Measurements from ENCODE around the gene TBC1D16. TPM values are rescaled to one million over a fixed set of nuclear protein-coding genes. Genes with fewer than 3 reads are reported as not detected.
A peak's percentile ranks its signal among the peaks of the same experiment; 100 is the strongest.

TBC1D16 gene
- total RNA-seq, 2 donors from 2014 or later, result 45.9 to 52.1 TPM

DNA sequence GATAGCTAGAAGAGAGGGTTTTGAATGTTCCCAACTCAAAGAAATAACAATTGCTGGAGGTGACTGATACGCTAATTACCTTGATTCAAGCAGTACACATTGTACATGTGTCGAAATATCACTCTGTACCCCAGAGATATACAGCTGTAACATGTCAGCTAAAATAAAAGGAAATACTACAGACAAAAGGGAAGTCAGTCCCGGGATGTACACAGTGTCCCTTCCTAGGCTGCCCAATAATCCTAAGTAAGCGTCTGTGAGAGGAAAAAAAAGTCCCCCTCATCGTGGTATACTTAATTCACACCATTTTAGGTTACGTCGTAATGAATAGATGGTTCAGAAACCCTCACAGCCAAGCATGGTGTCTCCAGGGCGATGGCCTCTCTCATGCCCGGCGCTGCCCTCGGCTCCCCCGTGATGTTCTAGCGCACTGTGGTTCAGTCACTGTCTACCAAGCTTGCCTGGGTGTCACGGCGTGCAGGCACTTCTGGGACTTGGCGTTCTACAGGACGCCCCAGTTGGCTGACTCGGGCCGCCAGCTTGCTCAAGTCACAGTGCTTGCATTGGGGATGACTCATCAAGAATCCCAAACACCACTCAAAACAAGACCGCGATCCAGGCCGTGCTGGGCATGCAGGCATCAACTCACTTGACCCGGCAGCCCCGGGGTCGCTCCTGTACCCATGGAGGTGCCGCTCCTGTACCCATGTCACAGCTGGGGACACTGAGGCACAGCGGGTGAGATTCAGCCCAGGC, 28.3 kb upstream of the TBC1D16 start:
- DNase-seq (ENCODE audit: low spot score) (peak; percentile 20), ATAC-seq (ENCODE audit: insufficient number of reproducible peaks, low FRiP score, low read depth) (peak; percentile 21)
- TF ChIP-seq, protein P1, sequence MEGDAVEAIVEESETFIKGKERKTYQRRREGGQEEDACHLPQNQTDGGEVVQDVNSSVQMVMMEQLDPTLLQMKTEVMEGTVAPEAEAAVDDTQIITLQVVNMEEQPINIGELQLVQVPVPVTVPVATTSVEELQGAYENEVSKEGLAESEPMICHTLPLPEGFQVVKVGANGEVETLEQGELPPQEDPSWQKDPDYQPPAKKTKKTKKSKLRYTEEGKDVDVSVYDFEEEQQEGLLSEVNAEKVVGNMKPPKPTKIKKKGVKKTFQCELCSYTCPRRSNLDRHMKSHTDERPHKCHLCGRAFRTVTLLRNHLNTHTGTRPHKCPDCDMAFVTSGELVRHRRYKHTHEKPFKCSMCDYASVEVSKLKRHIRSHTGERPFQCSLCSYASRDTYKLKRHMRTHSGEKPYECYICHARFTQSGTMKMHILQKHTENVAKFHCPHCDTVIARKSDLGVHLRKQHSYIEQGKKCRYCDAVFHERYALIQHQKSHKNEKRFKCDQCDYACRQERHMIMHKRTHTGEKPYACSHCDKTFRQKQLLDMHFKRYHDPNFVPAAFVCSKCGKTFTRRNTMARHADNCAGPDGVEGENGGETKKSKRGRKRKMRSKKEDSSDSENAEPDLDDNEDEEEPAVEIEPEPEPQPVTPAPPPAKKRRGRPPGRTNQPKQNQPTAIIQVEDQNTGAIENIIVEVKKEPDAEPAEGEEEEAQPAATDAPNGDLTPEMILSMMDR (IDR thresholded peaks at IDR 0.05), result no peak
- Histone ChIP-seq H3K27me3 (replicated peaks; ENCODE audit: insufficient read depth) (no peaks in the 10 kb centered on the region), H3K36me3 (no peaks in the 10 kb centered on the region), H3K4me3 (no peak overlapping the region), H3K27ac (peak overlapping the region in 1 of 2 donors; percentile 55), H3K4me1 (ENCODE audit: control insufficient read depth in 1 of 2, low read depth in 2 of 2) (peaks cover 0 to 7% of the 10 kb centered on the region in 2 donors), H3K9me3 (no peaks in the 10 kb centered on the region)

DNA sequence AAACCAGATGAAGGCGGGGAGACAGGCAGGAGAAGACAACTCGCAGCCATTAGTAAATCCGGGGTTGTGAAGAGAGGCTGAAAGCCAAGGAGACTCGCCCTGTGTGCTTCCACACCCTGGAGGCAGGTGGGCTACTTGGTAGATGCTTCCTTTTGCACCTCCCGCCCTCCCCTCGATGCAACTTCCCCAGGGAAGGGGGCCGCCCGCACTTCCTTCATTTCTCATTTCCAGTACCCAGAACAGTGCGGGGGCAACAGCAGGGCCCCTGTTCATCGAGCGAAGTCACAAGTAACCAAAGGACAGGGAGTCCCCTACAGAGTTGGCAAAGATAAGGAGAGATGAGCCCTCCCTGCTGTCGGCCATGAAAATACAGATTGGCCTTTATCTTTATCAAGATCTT, 25.7 kb upstream of the TBC1D16 start:
- no peak for DNase-seq (ENCODE audit: low spot score)
- TF ChIP-seq, protein P1 (IDR thresholded peaks at IDR 0.05), result no peak
- H3K27ac ChIP-seq, result no peak overlapping the region
- H3K9me3 ChIP-seq, result no peaks in the 10 kb centered on the region
- peaks cover 0 to 3% of the 10 kb centered on the region in 2 donors for H3K4me1 ChIP-seq (ENCODE audit: control insufficient read depth in 1 of 2, low read depth in 2 of 2)
- no peaks in the 10 kb centered on the region for H3K27me3 ChIP-seq (replicated peaks; ENCODE audit: insufficient read depth)
- H3K4me3 ChIP-seq, result no peak overlapping the region
- H3K36me3 ChIP-seq, result no peaks in the 10 kb centered on the region
- no peak for ATAC-seq (ENCODE audit: insufficient number of reproducible peaks, low FRiP score, low read depth)

DNA sequence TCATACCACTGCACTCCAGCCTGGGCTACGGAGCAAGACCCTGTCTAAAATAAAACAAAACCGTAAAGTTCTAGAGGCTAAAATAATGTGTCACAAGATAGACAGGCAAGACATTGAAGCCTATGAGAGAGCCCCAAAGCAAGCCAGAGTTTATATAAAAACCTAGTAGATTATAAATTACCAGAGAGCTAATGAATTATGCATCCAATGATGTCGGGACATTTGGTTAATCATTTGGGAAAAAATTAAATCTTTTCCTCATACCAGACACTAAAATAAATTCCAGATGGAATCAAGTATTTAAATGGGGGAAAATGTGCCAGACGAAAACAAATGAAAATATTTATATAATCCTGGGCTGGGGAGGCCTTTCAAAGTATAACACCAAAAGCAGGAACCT, 25.0 kb upstream of the TBC1D16 start:
- no peaks in the 10 kb centered on the region for H3K9me3 ChIP-seq
- ATAC-seq (ENCODE audit: insufficient number of reproducible peaks, low FRiP score, low read depth) (no peak), DNase-seq (ENCODE audit: low spot score) (no peak)
- H3K36me3 ChIP-seq, result no peaks in the 10 kb centered on the region
- no peaks in the 10 kb centered on the region for H3K27me3 ChIP-seq (replicated peaks; ENCODE audit: insufficient read depth)
- peaks cover 0 to 3% of the 10 kb centered on the region in 2 donors for H3K4me1 ChIP-seq (ENCODE audit: control insufficient read depth in 1 of 2, low read depth in 2 of 2)
- no peak overlapping the region for H3K27ac ChIP-seq
- TF ChIP-seq, protein P1 (IDR thresholded peaks at IDR 0.05), result no peak
- no peak overlapping the region for H3K4me3 ChIP-seq

DNA sequence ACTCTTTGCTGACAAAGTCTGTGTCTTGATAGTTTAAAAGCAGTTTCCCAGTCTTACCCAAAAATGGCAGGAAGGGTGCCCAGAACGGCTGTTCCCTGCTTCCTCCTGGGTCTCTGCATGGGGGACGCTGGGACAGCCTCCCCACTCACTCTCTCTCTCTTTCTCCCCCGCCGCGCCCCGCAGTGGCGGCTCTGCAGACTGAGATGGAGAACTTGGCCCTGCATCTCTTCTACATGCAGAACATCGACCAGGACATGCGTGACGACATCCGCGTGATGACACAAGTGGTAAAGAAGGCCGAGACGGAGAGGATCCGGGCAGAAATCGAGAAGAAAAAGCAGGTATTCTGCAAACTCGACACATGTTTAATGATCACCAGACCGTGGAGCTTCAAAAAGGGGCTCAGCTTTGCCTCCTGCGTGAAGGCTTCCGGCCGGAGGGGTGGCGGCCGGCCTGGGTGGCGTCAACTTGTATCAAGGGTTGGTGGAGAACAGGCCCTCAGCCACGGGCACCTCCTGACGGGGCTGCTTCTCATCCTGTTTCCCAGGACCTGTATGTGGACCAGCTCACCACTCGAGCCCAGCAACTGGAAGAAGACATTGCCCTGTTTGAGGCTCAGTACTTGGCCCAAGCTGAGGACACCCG, 22.8 kb upstream of the TBC1D16 start:
- TF ChIP-seq, protein P1 (IDR thresholded peaks at IDR 0.05), result no peak

DNA sequence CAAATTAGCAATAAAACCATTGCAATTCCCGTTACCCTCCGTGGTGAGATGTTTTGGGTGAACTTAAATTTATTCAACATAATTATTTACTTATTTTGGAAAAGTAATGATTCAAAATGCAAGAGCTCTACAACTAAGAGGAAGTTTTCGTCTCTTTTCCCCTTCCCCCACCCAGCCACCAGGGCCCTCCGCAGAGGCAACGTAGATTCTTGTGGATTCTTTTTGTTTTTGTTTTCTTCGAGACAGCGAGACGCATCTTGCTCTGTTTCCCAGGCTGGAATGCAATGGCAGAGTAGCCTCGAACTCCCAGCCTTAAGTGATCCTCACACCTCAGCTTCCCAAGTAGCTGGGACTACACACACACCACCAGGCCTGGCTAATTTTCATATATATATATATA, 19.9 kb upstream of the TBC1D16 start:
- Histone ChIP-seq H3K27ac (no peak overlapping the region), H3K36me3 (peaks cover 1% of the 10 kb centered on the region), H3K9me3 (no peaks in the 10 kb centered on the region), H3K4me3 (no peak overlapping the region), H3K27me3 (replicated peaks; ENCODE audit: insufficient read depth) (no peaks in the 10 kb centered on the region), H3K4me1 (ENCODE audit: control insufficient read depth in 1 of 2, low read depth in 2 of 2) (peaks cover 0 to 2% of the 10 kb centered on the region in 2 donors)
- ATAC-seq (ENCODE audit: insufficient number of reproducible peaks, low FRiP score, low read depth), result no peak
- TF ChIP-seq, protein P1 (IDR thresholded peaks at IDR 0.05), result no peak
- no peak for DNase-seq (ENCODE audit: low spot score)

More for the DNA sequence above, 22.8 kb upstream of the TBC1D16 start:
- H3K36me3 ChIP-seq, result no peaks in the 10 kb centered on the region
- ATAC-seq (ENCODE audit: insufficient number of reproducible peaks, low FRiP score, low read depth) (no peak), DNase-seq (ENCODE audit: low spot score) (no peak)
- H3K27ac ChIP-seq, result no peak overlapping the region
- H3K4me3 ChIP-seq, result no peak overlapping the region
- H3K27me3 ChIP-seq (replicated peaks; ENCODE audit: insufficient read depth), result no peaks in the 10 kb centered on the region
- H3K4me1 ChIP-seq (ENCODE audit: control insufficient read depth in 1 of 2, low read depth in 2 of 2), result peaks cover 0 to 3% of the 10 kb centered on the region in 2 donors
- no peaks in the 10 kb centered on the region for H3K9me3 ChIP-seq

Measured in thoracic aorta (tissue), 2 donors.